ENCODE data around the gene LRP8.

Gene LRP8

DNA sequence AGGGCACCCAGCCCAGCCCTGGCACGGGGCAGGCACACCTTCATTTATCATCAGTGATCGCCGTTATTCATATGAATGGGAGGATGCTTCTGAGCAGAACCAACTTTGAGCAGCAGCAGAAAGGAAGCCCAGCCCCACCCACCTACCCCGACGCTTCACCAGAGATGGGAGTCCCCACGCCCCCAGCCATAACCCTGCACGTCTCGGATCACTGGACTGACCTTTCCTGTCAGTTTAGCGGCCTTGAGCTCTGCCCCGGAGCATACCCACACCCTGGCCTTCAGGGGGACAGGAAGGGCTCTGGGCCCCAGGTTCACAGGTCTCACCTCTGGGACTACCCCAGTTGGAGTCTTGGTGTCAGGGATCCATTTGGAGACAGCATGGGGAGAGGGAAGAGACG, 18.1 kb downstream of the LRP8 start:
- Histone ChIP-seq H3K4me2 (ENCODE audit: low read depth, low read length, poor library complexity, severe bottlenecking) (no peak overlapping the region), H3K9me2 (replicated peaks; ENCODE audit: insufficient read depth, low read length) (no peaks in the 10 kb centered on the region), H3K4me3 (ENCODE audit: insufficient read depth, low read length, poor library complexity, severe bottlenecking) (no peak overlapping the region), H3K9ac (ENCODE audit: low read length) (no peak overlapping the region), H2AFZ (ENCODE audit: low read depth, low read length, severe bottlenecking) (no peak overlapping the region), H3K79me2 (ENCODE audit: insufficient read depth, low read length) (peaks cover 93% of the 10 kb centered on the region), H3K27me3 (ENCODE audit: low read length) (no peaks in the 10 kb centered on the region), H3F3A (ENCODE audit: insufficient read depth) (no peaks in the 10 kb centered on the region), H4K20me1 (ENCODE audit: low read depth, low read length) (no peaks in the 10 kb centered on the region; the same call in 1 of the 2 replicates), H3K36me3 (ENCODE audit: low read length) (no peaks in the 10 kb centered on the region), H3K27ac (ENCODE audit: low read depth, low read length) (no peak overlapping the region), H3K9me3 (ENCODE audit: insufficient read depth, low read length) (no peaks in the 10 kb centered on the region)
- TF ChIP-seq, protein P1, sequence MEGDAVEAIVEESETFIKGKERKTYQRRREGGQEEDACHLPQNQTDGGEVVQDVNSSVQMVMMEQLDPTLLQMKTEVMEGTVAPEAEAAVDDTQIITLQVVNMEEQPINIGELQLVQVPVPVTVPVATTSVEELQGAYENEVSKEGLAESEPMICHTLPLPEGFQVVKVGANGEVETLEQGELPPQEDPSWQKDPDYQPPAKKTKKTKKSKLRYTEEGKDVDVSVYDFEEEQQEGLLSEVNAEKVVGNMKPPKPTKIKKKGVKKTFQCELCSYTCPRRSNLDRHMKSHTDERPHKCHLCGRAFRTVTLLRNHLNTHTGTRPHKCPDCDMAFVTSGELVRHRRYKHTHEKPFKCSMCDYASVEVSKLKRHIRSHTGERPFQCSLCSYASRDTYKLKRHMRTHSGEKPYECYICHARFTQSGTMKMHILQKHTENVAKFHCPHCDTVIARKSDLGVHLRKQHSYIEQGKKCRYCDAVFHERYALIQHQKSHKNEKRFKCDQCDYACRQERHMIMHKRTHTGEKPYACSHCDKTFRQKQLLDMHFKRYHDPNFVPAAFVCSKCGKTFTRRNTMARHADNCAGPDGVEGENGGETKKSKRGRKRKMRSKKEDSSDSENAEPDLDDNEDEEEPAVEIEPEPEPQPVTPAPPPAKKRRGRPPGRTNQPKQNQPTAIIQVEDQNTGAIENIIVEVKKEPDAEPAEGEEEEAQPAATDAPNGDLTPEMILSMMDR (IDR thresholded peaks at IDR 0.05; ENCODE audit: insufficient read depth, low read length, poor library complexity, severe bottlenecking), result no peak
- no peak for TF ChIP-seq EZH2phosphoT487 (conservative IDR thresholded peaks at IDR 0.05; ENCODE audit: low read length)

DNA sequence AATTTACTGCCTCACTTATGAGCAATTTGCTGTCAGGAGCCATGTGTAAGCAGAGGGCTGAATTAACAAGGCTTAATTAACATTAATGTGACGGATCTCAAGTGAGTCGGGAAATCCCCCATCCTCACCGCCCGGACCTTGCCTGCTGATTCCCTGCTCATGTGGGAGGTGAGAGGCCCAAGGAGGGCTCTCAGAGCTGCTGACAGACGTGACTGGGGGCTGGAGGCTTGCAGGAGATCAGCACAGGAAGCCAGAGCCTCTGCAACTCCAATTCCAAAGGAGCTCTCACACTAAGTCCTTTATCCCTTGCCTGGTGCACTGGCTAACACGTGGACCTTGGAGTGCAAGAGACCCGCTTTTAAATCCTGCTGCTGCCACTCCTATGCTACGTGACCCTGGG, 19.4 kb downstream of the LRP8 start:
- TF ChIP-seq, protein P1 (IDR thresholded peaks at IDR 0.05; ENCODE audit: insufficient read depth, low read length, poor library complexity, severe bottlenecking), result no peak
- TF ChIP-seq EZH2phosphoT487 (conservative IDR thresholded peaks at IDR 0.05; ENCODE audit: low read length), result no peak
- Histone ChIP-seq H2AFZ (ENCODE audit: low read depth, low read length, severe bottlenecking) (no peak overlapping the region), H3K9ac (ENCODE audit: low read length) (no peak overlapping the region), H3K4me2 (ENCODE audit: low read depth, low read length, poor library complexity, severe bottlenecking) (no peak overlapping the region), H3K4me3 (ENCODE audit: insufficient read depth, low read length, poor library complexity, severe bottlenecking) (no peak overlapping the region), H3K9me2 (replicated peaks; ENCODE audit: insufficient read depth, low read length) (no peaks in the 10 kb centered on the region), H3K27me3 (ENCODE audit: low read length) (no peaks in the 10 kb centered on the region), H4K20me1 (ENCODE audit: low read depth, low read length) (no peaks in the 10 kb centered on the region; the same call in 1 of the 2 replicates), H3K79me2 (ENCODE audit: insufficient read depth, low read length) (peaks cover 98% of the 10 kb centered on the region), H3K9me3 (ENCODE audit: insufficient read depth, low read length) (no peaks in the 10 kb centered on the region), H3K36me3 (ENCODE audit: low read length) (no peaks in the 10 kb centered on the region), H3F3A (ENCODE audit: insufficient read depth) (no peaks in the 10 kb centered on the region), H3K27ac (ENCODE audit: low read depth, low read length) (no peak overlapping the region)

DNA sequence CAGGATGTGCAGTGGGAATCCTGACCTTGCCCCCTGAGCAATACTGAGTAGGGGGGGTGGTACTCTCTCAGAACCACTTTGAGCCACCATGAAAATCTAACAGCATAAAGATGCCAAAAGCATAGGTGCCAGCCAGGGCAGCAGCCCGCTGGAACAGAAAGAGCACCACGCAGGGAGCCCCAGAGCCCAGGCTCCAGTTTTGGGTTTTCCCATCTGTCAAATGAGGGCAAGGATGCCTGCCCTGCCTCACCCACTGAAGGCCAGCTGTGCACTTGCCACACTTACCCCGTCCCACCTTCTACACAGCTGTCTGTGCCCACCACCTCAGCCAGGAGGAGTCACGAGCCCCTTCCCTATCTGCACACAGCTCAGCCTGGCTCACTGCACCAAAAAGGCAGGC, 20.8 kb downstream of the LRP8 start:
- Histone ChIP-seq H3K9me3 (ENCODE audit: insufficient read depth, low read length) (no peaks in the 10 kb centered on the region), H3K27me3 (ENCODE audit: low read length) (no peaks in the 10 kb centered on the region), H3K9me2 (replicated peaks; ENCODE audit: insufficient read depth, low read length) (no peaks in the 10 kb centered on the region), H3F3A (ENCODE audit: insufficient read depth) (no peaks in the 10 kb centered on the region), H3K9ac (ENCODE audit: low read length) (no peak overlapping the region), H4K20me1 (ENCODE audit: low read depth, low read length) (no peaks in the 10 kb centered on the region; the same call in 1 of the 2 replicates), H3K27ac (ENCODE audit: low read depth, low read length) (no peak overlapping the region), H3K4me2 (ENCODE audit: low read depth, low read length, poor library complexity, severe bottlenecking) (no peak overlapping the region), H3K4me3 (ENCODE audit: insufficient read depth, low read length, poor library complexity, severe bottlenecking) (no peak overlapping the region), H3K36me3 (ENCODE audit: low read length) (no peaks in the 10 kb centered on the region), H3K79me2 (ENCODE audit: insufficient read depth, low read length) (peaks cover 98% of the 10 kb centered on the region), H2AFZ (ENCODE audit: low read depth, low read length, severe bottlenecking) (no peak overlapping the region)
- no peak for TF ChIP-seq EZH2phosphoT487 (conservative IDR thresholded peaks at IDR 0.05; ENCODE audit: low read length)
- TF ChIP-seq, protein P1 (IDR thresholded peaks at IDR 0.05; ENCODE audit: insufficient read depth, low read length, poor library complexity, severe bottlenecking), result no peak

Measured in SU-DHL-6 (cell line).